GM19023 (cell line): Measurements from ENCODE around the gene MICB.
A peak's percentile ranks its signal among the peaks of the same experiment; 100 is the strongest.

ENCODE experiments used
- ATAC-seq: cut with Tn5 transposase; IDR thresholded peaks from one replicate; pipeline ENCODE4 v1.9.1; 2021; ENCODE audit warnings: mild to moderate bottlenecking, moderate library complexity; ENCODE audit not compliant: unreplicated experiment

The MICB gene

DNA sequence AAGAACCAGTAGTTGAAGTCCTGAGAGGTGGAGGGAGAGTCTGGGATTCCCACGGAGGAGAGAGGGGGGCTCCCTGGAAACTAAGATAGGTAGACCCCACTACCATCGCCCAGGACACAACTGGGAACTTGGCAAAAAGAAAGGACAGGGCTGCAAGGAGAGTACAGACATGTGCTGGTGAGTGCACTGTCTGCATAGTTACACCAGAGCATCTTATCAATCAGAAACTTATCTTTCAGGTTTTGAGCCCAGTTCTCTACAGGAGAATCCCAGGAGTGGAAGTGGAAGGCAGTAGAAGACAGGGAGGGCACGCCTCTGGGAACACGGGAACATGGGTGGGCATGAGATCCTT, 61.6 kb downstream of the MICB start:
- no peak for ATAC-seq

DNA sequence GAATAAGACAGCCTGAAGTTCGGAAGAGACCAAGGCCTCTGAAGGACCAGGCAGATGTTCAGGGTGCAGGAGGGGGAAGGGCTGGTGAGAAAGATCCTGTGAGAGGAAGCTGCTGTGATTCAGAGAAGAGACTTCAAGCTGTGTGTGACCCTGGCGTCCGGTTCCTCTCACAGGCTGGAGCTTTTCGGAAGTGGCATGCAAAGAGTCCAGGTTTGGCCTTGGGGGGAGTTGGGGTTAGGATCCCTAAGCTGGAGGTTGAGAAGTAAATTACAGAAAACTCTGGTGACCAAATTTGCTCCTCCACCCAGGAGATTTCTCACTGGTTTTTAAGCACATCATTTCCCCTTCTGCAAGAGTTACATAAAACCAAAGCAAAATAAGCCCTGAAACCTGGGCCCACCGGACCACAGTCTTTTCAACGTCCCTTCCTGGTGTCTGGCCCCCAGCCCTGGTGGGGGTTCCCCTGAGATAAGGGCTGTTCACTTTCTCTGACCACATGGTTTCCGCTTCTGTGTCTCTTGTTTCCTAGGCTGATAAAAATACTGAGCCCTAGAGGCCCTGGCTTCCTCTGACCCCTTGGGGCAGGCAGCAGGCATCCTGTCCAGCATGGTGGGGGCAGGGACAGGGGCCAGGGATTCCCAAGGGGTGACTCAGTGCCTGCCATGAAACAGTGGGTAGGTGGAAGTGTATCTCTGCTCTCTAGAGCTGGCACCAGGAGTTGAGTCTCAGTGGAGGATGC, 62.2 kb downstream of the MICB start:
- ATAC-seq = peak; percentile 68

DNA sequence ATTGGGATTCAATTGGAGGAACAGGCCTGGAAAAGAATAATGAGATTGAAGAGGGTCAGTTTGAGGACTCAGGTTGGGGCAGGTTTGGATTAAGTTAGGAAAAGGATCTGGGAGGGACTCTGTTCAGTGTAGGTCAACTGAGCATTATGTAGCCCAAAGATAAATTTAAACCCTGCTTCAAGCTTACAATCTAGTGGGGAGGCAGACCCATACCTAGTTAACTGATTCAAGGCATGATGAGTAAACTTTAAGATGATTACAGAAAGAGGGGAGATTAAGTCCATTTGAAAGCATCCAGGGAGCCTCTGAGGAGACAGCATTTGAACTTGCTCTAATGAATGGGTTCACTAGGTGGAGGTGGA, 62.7 kb downstream of the MICB start:
- no peak for ATAC-seq
